GM18858 (cell line): ENCODE data around the gene NFX1.

Source experiments
- ATAC-seq: cut with Tn5 transposase; IDR thresholded peaks from one replicate; pipeline ENCODE4 v1.9.1; 2021; ENCODE audit not compliant: unreplicated experiment

Gene NFX1

GRCh38 chr9:33415501-33416038 lies 125.3 kb downstream of the NFX1 start:
- peak; percentile 51 for ATAC-seq

- no peak for ATAC-seq
Measured at GRCh38 chr9:33416996-33417395, 126.7 kb downstream of the NFX1 start.

GRCh38 chr9:33418090-33418489 lies 127.8 kb downstream of the NFX1 start:
- ATAC-seq = no peak

GRCh38 chr9:33419708-33420303 lies 129.5 kb downstream of the NFX1 start:
- ATAC-seq = no peak
